SK-MEL-5 (cell line): ENCODE data around the gene STK17B. TPM values are rescaled to one million over a fixed set of nuclear protein-coding genes. Genes with fewer than 3 reads are reported as not detected.

Experiments
- DNase-seq: peaks from one replicate; pipeline ENCODE4 v3.0.0-alpha.2; 2016; ENCODE audit warnings: low read depth, low spot score
- in situ Hi-C: cut with HindIII; loops from 2 replicates; pipeline ENCODE4 v1.10.0; 2016; ENCODE audit warnings: low sequenced_read_pairs, high pct_unique_total_duplicates, low pct_unique_long_range_greater_than_20kb
- total RNA-seq: library from RNA; depleted of rRNA; stranded (reverse); fragments of >200 nt; shearing (Covaris generic); gene quantifications from 2 replicates; pipeline ENCODE4 v1.2.3, GENCODE V29; 2014

The STK17B gene
- total RNA-seq, 1 experiment from 2014 or later = 6.7 TPM

DNA sequence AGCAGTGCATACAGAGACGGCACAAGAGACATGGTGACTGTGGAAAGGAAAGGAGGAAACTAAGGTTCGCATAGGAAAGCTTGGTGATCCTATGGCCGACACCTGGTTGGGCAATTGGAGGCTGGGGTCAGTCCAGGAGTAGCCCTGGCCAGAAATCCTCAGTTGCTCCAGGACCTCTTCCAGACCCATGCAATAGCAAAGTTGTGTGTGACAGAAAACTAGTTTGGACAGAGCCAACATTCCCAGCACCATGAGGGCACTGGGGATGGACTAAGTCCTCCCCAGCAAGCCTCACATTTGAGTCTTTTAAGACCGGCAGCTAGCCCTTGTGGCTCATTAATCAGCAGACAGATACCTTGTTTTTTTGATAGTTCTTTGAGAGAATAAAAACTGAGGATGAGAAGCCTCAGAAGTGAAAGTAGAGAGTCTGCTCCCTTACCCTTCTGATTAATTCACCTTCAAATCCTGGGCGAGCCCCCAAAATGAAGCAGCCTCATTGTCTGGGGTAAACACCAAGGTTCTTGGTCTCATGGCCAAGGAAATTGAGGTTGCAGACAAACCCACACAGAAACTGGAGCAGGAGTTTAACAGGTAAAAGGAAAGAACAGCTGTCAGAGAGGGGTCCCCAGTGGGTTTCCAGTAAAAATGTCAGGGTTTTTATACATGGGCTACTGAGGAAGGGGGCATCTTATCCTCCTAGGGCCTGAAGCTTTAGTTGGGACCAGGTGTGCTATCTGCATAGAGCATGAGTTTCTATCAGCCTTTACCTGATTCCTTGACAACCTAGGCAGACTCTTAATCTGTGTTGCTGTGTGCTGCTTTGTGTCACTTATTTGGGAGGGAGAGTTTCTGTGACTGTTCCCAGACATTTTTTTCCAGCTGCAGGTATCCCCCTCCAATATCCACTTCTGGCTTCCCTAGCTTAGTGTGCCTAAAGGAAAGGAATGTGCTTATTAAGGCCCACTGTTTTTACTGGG, 39.1 kb downstream of the STK17B start:
- no peak for DNase-seq
- in situ Hi-C loops = no loop called here

DNA sequence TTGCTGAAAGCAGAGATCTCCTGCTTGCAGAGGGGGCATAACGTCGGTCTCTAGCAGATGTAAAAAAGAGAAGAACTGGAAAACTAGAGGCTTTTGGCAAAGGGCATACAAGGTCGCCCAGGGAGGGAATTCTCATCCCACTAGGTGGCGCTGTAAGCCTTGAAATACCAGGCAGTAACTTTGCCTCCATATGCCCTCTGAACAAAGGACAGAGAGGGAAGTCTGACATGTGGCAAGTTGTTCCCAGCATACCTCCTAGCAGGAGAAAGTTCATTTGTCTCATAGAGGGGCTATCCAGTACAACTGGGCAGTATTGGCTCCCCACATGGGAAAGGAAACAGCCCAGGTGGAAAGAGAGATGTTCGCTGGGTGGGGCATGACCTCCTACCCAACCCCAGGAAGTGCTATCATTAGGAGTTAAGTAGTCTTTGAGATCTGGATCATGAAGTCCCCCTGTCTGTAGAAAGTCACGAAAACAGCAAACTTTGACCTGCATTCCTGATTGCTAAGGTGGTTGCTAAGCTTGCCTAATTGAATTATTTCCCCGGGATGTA, 39.9 kb downstream of the STK17B start:
- peak; percentile 80 for DNase-seq
- in situ Hi-C loops = no loop called here

DNA sequence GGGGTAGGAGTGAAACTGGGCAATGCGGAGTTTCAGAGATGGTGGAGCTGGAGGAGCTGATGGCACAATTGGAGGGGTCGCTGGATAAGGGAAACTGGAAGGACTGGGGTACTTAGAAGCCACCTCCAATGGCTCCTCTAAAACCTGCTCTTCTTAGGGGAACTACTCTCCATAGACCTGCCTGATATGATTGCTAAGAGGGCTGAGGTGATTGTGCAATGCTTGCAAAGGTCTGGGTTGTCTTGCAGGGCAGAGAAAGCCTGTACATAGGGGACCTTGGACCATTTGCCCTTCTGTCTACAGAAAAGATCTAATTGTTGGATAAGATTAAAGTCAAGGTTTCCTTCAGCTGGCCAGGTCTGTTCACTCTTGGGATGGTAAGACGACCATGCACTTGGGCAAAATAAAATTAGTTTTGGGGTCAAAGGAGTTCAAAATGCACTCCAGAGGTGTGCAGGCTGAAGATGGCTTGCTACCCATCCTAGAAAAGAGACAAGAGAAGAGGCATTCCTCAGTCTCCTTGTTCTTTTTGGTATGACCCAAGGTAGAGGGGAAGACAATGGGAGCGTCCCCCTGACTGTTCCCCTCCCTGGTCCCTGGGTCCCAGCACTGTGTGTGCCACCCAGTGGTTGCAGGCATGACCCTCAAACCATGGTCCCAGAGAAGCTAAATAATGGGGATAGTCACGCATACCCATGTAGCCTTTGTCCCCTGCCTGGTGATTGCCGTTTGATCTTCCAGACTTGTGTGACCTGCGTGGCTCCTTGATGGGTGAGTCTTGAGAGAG, 41.1 kb downstream of the STK17B start:
- no peak for DNase-seq

DNA sequence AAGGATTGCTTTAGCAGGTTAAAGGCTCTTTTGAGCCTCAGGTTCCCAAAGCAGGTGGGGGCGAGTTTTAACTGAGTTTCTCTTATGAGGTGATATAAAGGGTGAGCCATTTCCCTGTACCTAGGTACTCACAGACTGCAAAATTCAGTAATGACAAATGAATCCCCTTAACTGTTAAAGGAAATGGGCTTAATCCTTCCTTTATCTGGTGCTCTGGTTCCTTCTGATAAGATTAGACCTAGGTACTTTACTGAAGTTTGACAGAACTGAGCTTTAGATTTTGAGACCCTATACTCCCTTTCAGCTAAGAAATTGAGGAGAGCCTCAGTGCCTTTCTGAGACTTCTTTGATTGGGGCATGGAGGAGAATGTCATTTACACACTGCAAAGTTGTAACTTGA, 42.6 kb downstream of the STK17B start:
- no peak for DNase-seq
- in situ Hi-C loops = no loop called here

More for the DNA sequence above, 41.1 kb downstream of the STK17B start:
- in situ Hi-C loops = no loop called here

DNA sequence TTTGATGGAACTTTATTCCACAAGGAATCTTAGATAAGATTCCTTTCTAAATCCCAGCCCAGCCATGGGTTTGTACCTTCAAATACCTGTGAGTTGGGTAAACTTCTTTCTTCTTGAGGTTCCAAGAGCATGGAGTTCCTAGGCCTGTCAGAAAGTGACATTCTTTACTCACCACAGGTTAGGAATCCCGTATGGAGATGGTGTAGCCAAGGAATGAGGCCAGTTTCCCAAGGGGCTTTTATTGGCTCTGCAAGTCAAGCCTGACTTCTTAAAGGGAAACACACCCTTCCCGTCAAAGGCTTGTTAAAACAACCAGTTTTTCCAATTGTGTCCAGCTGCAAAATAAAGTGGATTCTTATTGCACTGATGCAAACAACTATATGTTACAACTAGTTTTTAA, 45.8 kb downstream of the STK17B start:
- DNase-seq = no peak
- in situ Hi-C loops = no loop called here

DNA sequence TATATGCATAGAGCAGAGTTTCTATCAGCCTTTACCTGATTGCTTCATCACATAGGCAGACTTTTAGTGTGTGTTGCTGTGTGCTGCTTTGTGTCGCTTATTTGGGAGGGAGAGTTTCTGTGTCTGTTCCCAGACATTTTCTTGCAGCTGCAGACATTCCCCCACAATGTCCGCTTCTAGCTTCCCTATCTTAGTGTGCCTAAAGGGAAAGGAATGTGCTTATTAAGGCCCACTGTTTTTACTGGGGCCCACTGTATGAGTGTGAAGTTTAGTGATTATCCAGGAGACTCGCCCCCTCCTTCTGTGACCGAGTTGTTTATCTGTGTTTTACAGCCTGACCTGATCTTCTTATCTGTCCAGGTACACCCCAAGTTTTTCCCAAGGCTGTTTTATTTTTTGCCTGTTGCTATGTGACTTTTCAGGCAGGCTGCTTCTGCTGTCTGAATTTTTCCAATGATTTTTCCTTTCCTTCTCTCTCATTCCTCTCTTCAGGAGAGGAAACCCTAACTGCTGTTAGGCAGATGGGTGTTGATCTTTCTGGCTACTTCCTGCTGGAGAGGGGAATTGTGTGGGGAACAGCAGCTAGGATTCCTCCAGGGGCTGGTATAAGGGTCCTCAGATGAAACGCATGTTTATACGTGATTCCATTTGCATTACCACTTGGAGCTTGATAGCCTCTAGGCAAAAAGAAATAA, 47.6 kb downstream of the STK17B start:
- in situ Hi-C loops = no loop called here
- DNase-seq = no peak

DNA sequence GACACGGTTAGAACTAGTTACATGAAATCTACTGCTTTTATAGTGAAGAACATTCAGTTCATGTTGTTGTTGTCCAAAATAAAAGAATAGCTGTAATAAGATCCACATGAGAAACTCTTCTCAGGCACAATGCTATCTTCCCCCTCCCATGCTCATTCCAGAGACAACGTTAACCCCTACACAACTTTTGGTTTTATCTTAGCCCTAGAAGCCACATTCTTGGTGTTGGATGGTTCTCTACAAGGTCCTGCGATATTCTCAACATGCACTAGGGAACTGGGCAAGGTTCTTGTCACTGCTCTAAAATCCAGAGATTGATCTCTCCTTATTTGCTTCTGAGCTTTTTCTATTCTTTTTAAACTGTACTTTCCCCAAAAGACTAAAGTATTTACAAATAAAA, 51.5 kb downstream of the STK17B start:
- DNase-seq = no peak
- in situ Hi-C loops = no loop called here

DNA sequence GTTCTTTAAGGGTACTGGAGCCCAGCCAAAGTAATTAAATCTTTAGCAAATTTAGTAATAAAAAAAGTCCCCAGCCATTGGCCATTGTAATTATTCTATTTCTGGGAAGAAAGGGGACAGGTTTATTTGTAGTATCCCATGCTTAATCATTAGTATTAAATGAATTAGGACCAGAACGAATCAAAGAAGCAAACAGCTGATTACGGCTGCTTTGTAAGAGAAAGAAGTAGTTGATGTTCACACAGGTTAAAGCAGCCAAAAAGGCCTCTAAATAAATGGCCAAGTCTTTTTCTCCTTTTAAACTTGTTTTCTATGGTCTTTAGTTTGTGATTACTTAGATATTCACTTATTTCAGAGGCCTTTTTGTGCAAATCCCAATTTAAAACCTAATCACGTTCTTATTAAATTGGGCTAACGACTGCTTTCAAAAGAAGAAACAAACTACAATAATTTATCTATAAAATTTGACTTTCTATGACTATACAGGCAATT, 54.1 kb downstream of the STK17B start:
- DNase-seq = no peak
- in situ Hi-C loops = no loop called here

DNA sequence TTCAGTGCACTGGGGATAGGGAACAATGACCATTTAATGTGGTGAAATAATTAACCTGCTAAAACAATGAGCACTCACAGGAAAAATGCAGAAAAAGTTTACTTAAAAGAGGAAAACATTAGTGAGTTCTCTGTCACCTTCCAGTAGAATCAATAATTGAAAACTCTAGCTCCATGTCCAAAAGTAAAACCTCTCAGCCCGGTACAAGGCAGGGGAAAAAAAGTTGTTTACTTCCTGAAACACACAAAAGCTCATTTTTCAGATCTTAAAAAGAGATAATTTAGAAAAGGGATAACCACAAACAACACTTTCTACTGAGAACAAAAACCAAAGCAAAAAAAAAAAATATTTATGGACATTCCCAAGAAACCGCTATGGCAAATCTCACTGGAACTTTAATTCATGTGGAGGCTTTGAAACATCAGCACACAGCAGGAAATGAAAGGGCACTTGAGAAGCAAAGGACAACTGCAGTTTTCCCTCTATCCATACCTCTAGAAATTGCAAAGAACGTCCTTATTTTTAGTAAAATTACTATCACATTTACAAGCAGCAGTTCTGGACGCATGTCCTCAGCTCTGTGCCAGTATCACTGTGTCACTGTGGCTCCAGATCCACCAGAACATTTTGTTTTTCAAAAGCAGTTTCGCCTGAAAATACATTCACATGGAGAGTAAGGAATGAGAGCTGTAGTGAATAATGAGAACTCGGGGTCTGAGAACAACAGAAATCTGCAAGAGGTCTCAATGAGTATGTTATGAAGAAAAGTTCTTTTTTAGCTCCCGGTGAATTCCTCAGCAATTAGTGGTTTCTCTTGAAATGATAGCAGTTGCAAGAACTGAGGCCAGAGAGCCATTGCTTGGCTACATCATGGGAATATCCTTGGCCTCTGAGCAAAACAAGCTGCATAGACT, 58.1 kb downstream of the STK17B start:
- peak; percentile 48 for DNase-seq
- in situ Hi-C loops = no loop called here

DNA sequence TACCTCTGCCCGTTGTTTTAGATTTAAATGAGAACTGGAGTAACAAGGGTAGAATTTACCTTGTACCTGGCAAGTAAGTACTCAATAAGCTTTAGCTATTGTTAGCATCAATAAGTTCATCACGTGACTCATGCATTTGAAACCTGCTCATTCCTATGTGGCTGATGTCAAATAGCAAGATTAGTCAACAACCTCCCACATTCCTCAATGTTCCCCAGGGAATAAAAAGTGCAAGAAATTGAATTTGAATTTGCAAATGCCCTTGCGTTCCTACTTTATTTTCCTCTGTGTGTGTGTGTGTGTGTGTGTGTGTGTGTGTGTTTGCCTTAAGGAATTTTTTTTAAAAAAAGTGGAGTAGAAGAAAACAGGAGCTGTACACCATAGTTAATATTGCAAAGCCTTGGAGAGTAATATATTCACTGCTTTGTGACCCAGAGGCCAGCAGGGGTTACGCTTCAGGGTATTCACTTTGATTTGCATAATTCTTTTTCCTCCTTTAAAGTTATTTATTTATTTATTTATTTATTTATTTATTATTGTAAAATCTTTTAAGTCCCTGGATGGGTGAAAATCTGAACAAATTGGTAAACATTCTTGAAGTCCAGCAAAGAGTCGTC, 58.9 kb downstream of the STK17B start:
- in situ Hi-C loops = no loop called here
- DNase-seq = peak; percentile 7

DNA sequence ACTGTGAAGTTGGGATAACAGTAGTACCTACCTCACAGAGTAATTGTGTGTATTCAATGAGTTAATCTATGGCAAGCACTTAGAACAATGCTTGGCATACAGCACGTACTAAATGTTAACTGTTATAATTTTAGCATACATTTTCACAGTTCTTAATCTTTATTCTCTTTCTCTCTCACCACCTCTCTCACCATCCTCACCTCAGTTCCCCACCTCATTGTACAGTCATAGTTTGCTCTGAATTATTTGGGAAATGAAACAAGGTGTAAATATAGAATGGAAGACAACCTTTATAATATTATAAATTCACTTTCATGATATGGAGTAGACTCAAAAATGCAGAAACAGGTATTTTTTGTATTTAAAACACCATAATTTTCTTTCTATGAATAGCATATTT, 62.8 kb downstream of the STK17B start:
- in situ Hi-C loops = no loop called here
- no peak for DNase-seq

DNA sequence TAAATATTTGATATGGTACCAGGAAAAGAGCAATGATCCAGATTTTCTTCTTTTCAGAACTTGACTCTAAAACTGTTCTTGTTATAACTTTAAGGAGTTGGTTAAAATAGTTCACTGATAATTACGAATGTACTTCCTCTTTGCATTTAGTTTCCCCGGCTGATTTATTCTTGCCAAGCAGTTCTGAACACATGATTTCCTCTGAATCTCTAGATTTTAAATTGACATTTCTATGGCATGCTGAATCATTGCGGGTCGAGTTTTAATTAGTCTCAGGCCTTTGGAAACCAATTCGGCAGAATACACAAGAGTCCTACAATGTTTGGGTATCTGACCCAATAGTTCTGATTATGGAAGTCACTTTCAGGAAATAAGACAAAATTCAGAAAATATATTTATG, 65.4 kb downstream of the STK17B start:
- no peak for DNase-seq
- in situ Hi-C loops = no loop called here

DNA sequence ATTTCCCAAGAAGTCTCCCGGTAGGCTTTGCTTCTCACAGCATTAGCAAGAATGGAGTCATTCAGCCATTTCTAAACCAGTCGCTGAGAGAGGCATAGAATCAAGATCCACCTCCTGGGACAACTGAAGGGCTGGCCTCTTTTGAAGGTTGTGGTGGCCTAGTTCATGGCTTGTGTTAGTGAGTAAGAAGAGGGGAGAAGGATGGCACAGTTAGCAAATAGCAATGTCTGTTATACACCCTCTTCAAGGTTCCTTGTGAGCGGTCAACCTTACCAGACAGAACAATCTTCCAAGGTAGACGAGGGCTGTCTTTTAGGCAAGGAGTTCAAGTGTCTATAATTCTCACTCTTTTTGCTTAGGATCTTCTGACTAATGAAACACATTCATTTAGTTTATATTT, 67.3 kb downstream of the STK17B start:
- in situ Hi-C loops = no loop called here
- no peak for DNase-seq

DNA sequence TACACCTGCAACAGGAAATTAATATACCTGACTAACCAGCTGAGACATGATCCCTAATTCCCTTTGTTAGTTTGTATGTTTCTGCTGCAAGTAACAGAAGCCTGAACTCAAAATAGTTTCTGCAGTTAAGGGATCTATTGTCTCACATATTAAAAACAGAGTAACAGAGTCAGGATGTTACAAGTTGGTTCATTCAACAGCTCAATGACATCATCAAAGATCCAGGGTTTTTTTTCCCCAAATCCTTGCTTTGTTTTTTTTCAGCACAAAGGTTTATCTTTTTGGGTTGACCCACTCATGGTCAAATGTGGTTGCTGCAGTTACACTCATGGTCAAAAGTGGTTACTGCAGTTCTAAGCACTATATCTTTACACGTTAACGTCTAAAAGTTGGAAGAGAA, 67.8 kb downstream of the STK17B start:
- in situ Hi-C loops = no loop called here
- DNase-seq = no peak

DNA sequence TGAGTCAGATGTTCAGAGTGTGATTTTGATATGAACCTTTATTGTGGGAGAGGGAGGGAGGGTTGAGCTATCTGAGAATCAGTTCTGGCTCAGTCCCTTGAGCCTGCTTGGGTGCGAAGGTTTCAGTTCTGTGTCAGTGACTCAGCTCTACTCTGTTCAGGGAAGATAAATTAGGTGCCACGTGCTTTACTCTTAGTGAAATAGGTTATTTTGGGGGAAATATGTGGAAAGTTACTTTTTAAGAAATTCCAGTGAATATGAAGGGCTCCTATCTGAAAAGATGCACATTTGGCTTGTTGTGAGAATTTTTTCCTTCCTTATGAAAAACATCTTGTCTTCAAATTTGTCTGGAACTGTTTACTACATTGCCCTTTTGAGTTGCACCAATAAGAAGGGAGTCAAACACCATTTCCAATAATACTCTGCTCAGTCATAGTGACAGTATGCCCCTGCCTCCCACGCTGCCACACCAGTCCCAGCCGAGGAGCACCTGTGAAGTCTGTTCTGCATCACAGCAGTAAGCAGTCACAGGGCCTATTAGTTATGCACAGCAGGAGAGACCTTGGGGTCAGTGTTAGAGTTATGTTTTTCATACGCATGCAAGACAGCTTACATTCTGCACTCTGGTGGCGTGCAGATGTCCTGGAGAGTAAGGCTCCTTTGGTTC, 69.9 kb downstream of the STK17B start:
- DNase-seq = no peak
- in situ Hi-C loops = no loop called here

DNA sequence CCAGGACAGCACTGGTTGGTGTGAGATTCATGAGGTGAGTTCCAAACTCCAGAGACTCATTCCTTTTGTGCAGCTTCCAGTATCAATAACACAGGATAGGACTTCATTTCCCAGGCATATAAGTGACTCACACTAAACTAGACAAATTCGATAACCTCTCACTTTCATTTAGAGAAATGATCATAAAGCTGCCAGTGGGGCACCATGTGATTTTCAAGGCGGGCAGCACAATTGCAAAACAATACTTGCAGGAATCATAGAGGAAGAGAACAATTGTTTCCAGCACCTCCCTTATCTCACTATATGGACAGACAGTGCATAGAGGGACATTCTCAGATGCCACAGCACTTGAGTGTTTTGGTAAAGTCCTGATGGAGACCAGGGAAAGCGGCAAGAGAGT, 71.5 kb downstream of the STK17B start:
- in situ Hi-C loops = no loop called here
- no peak for DNase-seq
